Esophagus squamous epithelium (tissue), 5 donors: ENCODE results near the gene SLC10A6. TPM values are rescaled to one million over a fixed set of nuclear protein-coding genes. Genes with fewer than 3 reads are reported as not detected.

Source experiments
- DNase-seq: peaks from one replicate; lab custom pipeline; 2025; lab: John Stamatoyannopoulos, UW
- H3K27ac ChIP-seq, 4 donors: fragments of 200-600 bp; sonication (generic); one replicate each; pipeline ENCODE4 v1.5.1; 2016 to 2019; ENCODE audit warnings: mild to moderate bottlenecking in 1 of 4
- H3K27me3 ChIP-seq, 4 donors: fragments of 200-600 bp; sonication (generic); 1 replicate in 3 of 4; 2 replicates in 1 of 4; pipeline versions ENCODE4 v1.5.1 to v1.6.0; 2017 to 2021; ENCODE audit warnings: antibody characterized with exemption in 1 of 4
- H3K36me3 ChIP-seq, 3 donors: fragments of 200-600 bp; sonication (generic); one replicate each; pipeline ENCODE4 v1.5.1; 2016 to 2019
- H3K4me1 ChIP-seq, 3 donors: fragments of 200-600 bp; sonication (generic); one replicate each; pipeline ENCODE4 v1.5.1; 2017 to 2019
- H3K4me3 ChIP-seq, 4 donors: fragments of 200-600 bp; sonication (generic); 1 replicate in 3 of 4; 2 replicates in 1 of 4; pipeline ENCODE4 v1.5.1; 2016 to 2019; ENCODE audit warnings: mild to moderate bottlenecking in 2 of 4, moderate library complexity in 1 of 4
- H3K9me3 ChIP-seq, 3 donors: fragments of 200-600 bp; sonication (generic); one replicate each; pipeline ENCODE4 v1.5.1; 2016 to 2019
- CTCF ChIP-seq, 6 experiments: fragments of 450-650 bp in 4 of 6; fragments of 200-600 bp in 2 of 6; sonication (generic) in 2 of 6; IDR thresholded peaks; one replicate each; pipeline ENCODE4 v1.5.1; 2016 to 2019; ENCODE audit warnings: antibody characterized with exemption in 6 of 6, mild to moderate bottlenecking in 4 of 6, moderate library complexity in 4 of 6
- POLR2A ChIP-seq, 4 donors: fragments of 450-650 bp; IDR thresholded peaks; one replicate each; pipeline ENCODE4 v1.6.1; 2017; ENCODE audit warnings: antibody characterized with exemption in 4 of 4, mild to moderate bottlenecking in 4 of 4, moderate library complexity in 3 of 4
- WGBS, 2 donors: methylation state at CpG; one replicate each; pipeline ENCODE4 v1.1.5; 2018; 5-methylcytosine and 5-hydroxymethylcytosine counted together
- intact Hi-C: fragments of 100-400 bp; cut with DNase I; formaldehyde crosslinking; loops from one replicate; pipeline ENCODE4 v1.15.0; 2022
- total RNA-seq, 4 donors: library from RNA; depleted of rRNA; stranded (reverse); fragments of >200 nt; gene quantifications; one replicate each; pipeline ENCODE4 v1.1.0, GENCODE V29; 2016
- donor health status: DM: yes; HTN: yes; CAD: no.

Gene SLC10A6
- total RNA-seq, 4 donors from 2014 or later: 14.7 to 55.4 (median 20.1) TPM

DNA sequence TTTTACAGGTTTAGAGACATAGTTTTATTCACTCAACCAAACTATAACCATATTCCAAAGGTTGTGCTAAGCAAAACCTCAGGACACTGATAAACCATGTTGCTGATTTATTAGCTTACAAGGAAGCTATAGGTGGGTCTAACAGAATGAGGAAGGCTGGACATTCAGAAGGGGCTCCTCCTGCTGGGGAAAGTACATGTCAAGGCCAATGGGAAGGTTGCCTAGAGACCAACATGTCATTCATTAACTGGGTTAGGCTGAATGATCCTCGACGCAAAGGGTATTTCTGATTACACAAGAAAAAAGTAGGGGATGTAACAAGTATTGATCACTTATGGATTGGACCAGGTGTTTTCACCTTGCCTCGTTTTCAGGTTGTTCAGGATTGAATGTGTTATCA lies 30.3 kb downstream of the SLC10A6 start:
- Histone ChIP-seq H3K27ac (no peak overlapping the region), H3K9me3 (peaks cover 0 to 2% (median 0%) of the 10 kb centered on the region in 3 donors), H3K36me3 (peaks cover 0 to 46% (median 0%) of the 10 kb centered on the region in 3 donors), H3K4me3 (no peak overlapping the region), H3K27me3 (no peaks in the 10 kb centered on the region), H3K4me1 (no peaks in the 10 kb centered on the region)
- intact Hi-C loops: no loop called here
- no peak for DNase-seq
- 88 to 91% methylated on average over 3 of the region's 3 CpGs for WGBS, 2 donors
- TF ChIP-seq CTCF (IDR thresholded peaks at IDR 0.05) (no peak), POLR2A (IDR thresholded peaks at IDR 0.05) (no peak)

GRCh38 chr4:86818211-86818610 lies 31.0 kb downstream of the SLC10A6 start:
- WGBS, 2 donors: 91 to 96% methylated on average over 2 of the region's 2 CpGs
- no peak for DNase-seq
- intact Hi-C loops: no loop called here
- H3K4me3 ChIP-seq: no peak overlapping the region
- H3K36me3 ChIP-seq: peaks cover 0 to 46% (median 0%) of the 10 kb centered on the region in 3 donors
- H3K27me3 ChIP-seq: no peaks in the 10 kb centered on the region
- no peak overlapping the region for H3K27ac ChIP-seq
- no peaks in the 10 kb centered on the region for H3K4me1 ChIP-seq
- H3K9me3 ChIP-seq: peaks cover 0 to 2% (median 0%) of the 10 kb centered on the region in 3 donors
- no peak for TF ChIP-seq CTCF (IDR thresholded peaks at IDR 0.05)
- TF ChIP-seq POLR2A (IDR thresholded peaks at IDR 0.05): no peak

- Histone ChIP-seq H3K4me1 (no peaks in the 10 kb centered on the region), H3K27ac (peak overlapping the region in 3 of 4 donors; percentile 38 to 59 (median 47)), H3K9me3 (peaks cover 0 to 2% (median 0%) of the 10 kb centered on the region in 3 donors), H3K4me3 (no peak overlapping the region), H3K36me3 (peaks cover 0 to 44% (median 0%) of the 10 kb centered on the region in 3 donors), H3K27me3 (no peaks in the 10 kb centered on the region)
- no peak for DNase-seq
- intact Hi-C loops: no loop called here
- 76 to 77% methylated on average over 9 of the region's 9 CpGs for WGBS, 2 donors
- TF ChIP-seq POLR2A (IDR thresholded peaks at IDR 0.05): no peak
- TF ChIP-seq CTCF (IDR thresholded peaks at IDR 0.05): no peak
These were observed 32.5 kb downstream of the SLC10A6 start for GRCh38 chr4:86816501-86817273.

GRCh38 chr4:86815653-86816052 lies 33.5 kb downstream of the SLC10A6 start:
- WGBS, 2 donors: 93 to 100% methylated on average over 1 of the region's 1 CpG
- H3K27ac ChIP-seq: peak overlapping the region in 3 of 4 donors; percentile 24 to 59 (median 47)

More at GRCh38 chr4:86815653-86816052, 33.5 kb downstream of the SLC10A6 start:
- H3K9me3 ChIP-seq: peaks cover 0 to 2% (median 0%) of the 10 kb centered on the region in 3 donors
- no peak for DNase-seq
- TF ChIP-seq POLR2A (IDR thresholded peaks at IDR 0.05): no peak
- no peak for TF ChIP-seq CTCF (IDR thresholded peaks at IDR 0.05)
- no peak overlapping the region for H3K4me3 ChIP-seq
- intact Hi-C loops: no loop called here
- H3K36me3 ChIP-seq: peaks cover 0 to 54% (median 0%) of the 10 kb centered on the region in 3 donors
- H3K27me3 ChIP-seq: no peaks in the 10 kb centered on the region
- no peaks in the 10 kb centered on the region for H3K4me1 ChIP-seq
